H1 (cell line): ENCODE results near the gene COL21A1. TPM values are rescaled to one million over a fixed set of nuclear protein-coding genes. Genes with fewer than 3 reads are reported as not detected.

ENCODE experiments used
- CHD7 ChIP-seq: fragments of 300-600 bp; sonication (generic); IDR thresholded peaks from 2 replicates; pipeline ENCODE4 v1.7.1; 2012; ENCODE audit warnings: low read length, moderate library complexity, mild to moderate bottlenecking, inconsistent platforms; ENCODE audit not compliant: insufficient replicate concordance
- CREB1 ChIP-seq: IDR thresholded peaks from 2 replicates; pipeline ENCODE4 v1.6.1; 2012; ENCODE audit warnings: inconsistent platforms
- MAX ChIP-seq: IDR thresholded peaks from 2 replicates; pipeline ENCODE4 v1.6.1; 2012; ENCODE audit warnings: inconsistent platforms
- NANOG ChIP-seq: IDR thresholded peaks from 2 replicates; pipeline ENCODE4 v1.6.1; 2011; ENCODE audit warnings: low read length, low read depth, mild to moderate bottlenecking, inconsistent platforms; ENCODE audit not compliant: insufficient read depth, poor library complexity, severe bottlenecking
- RNF2 ChIP-seq: fragments of 200-900, 300-1000 bp; sonication (generic); IDR thresholded peaks from 2 replicates; pipeline ENCODE4 v1.7.1; 2016; ENCODE audit warnings: borderline replicate concordance, low read depth, mild to moderate bottlenecking, antibody characterized with exemption, low read length; ENCODE audit not compliant: poor library complexity, severe bottlenecking; ENCODE audit errors: missing control alignments
- RXRA ChIP-seq: IDR thresholded peaks from 2 replicates; pipeline ENCODE4 v1.6.1; 2011; ENCODE audit warnings: low read depth, mild to moderate bottlenecking, low read length, moderate library complexity; ENCODE audit not compliant: insufficient read depth
- SAP30 ChIP-seq: fragments of 300-600 bp; sonication (generic); IDR thresholded peaks from 2 replicates; pipeline ENCODE4 v1.7.1; 2012; ENCODE audit warnings: low read length, moderate library complexity, mild to moderate bottlenecking, inconsistent platforms; ENCODE audit not compliant: insufficient read depth, insufficient replicate concordance
- TAF7 ChIP-seq: optimal IDR thresholded peaks from 2 replicates; pipeline ENCODE3; 2011; ENCODE audit warnings: low read depth, mild to moderate bottlenecking, inconsistent platforms, low read length, moderate library complexity, borderline replicate concordance
- TBP ChIP-seq: IDR thresholded peaks from 2 replicates; pipeline ENCODE4 v1.6.1; 2011; ENCODE audit warnings: low read depth, low read length, improper control_type of control experiment
- polyA plus RNA-seq, 7 experiments: library from polyadenylated mRNA; depleted of rRNA in 3 of 7; stranded (reverse) in 5 of 7; unstranded in 2 of 7; fragments of >200 nt in 5 of 7; fragments of 200-250 nt in 2 of 7; gene quantifications; 1 replicate in 5 of 7; 2 replicates in 1 of 7; 4 replicates in 1 of 7; pipeline versions ENCODE4 v1.2.1 to v1.2.3, GENCODE V29; 2011 to 2013; ENCODE audit warnings: missing spikeins in 2 of 7, mixed read lengths in 2 of 7
- total RNA-seq: library from RNA; stranded (reverse); fragmentation: NEBNext Ultra II Directional; extraction: Animal tissue kit (Norgen Biotek cat#: 25700); gene quantifications from 2 replicates; pipeline ENCODE4 v1.2.1, GENCODE V29; 2021

The COL21A1 gene
- total and polyA plus RNA-seq, 2 of the 8 experiments (the other 6 are each of a cell fraction or from before 2014, with no cell fraction given), result 1.6 to 3.4 TPM

GRCh38 chr6:56263596-56264315 lies 16.4 kb upstream of the COL21A1 start (continued):
- TF ChIP-seq CHD7 (no peak), RNF2 (no peak), TAF7 (no peak), TBP (no peak), SAP30 (no peak), CREB1 (no peak), MAX (no peak), NANOG (no peak), RXRA (no peak)
